Esophagus muscularis mucosa (tissue), 4 donors: ENCODE results near the gene S100A2. TPM values are rescaled to one million over a fixed set of nuclear protein-coding genes. Genes with fewer than 3 reads are reported as not detected.

Experiments used
- DNase-seq: peaks from one replicate; pipeline ENCODE4 v3.0.0-alpha.2; 2017; ENCODE audit errors: extremely low spot score
- H3K27ac ChIP-seq, 4 donors: fragments of 200-600 bp; sonication (generic); replicated peaks in 1 of 4; 1 replicate in 3 of 4; 2 replicates in 1 of 4; pipeline ENCODE4 v1.5.1; 2016 to 2019; ENCODE audit warnings: mild to moderate bottlenecking in 1 of 4
- H3K27me3 ChIP-seq, 4 donors: fragments of 200-600 bp; sonication (generic); one replicate each; pipeline versions ENCODE4 v1.5.1 to v1.6.0; 2016 to 2019
- H3K36me3 ChIP-seq, 4 donors: fragments of 200-600 bp; sonication (generic); one replicate each; pipeline ENCODE4 v1.5.1; 2016 to 2019
- H3K4me1 ChIP-seq, 4 donors: fragments of 200-600 bp; sonication (generic); one replicate each; pipeline ENCODE4 v1.5.1; 2016 to 2019
- H3K4me3 ChIP-seq, 4 donors: fragments of 200-600 bp; sonication (generic); 1 replicate in 2 of 4; 2 replicates in 2 of 4; pipeline ENCODE4 v1.5.1; 2016 to 2019; ENCODE audit warnings: mild to moderate bottlenecking in 4 of 4, moderate library complexity in 1 of 4
- H3K9me3 ChIP-seq, 4 donors: fragments of 200-600 bp; sonication (generic); 1 replicate in 3 of 4; 2 replicates in 1 of 4; pipeline ENCODE4 v1.5.1; 2016 to 2019
- CTCF ChIP-seq, 3 experiments: fragments of 200-600 bp in 2 of 3; fragments of 450-650 bp in 1 of 3; sonication (generic) in 2 of 3; IDR thresholded peaks; one replicate each; pipeline ENCODE4 v1.5.1; 2017 to 2019; ENCODE audit warnings: antibody characterized with exemption in 3 of 3, mild to moderate bottlenecking in 2 of 3, moderate library complexity in 1 of 3
- EP300 ChIP-seq: sonication (generic); formaldehyde crosslinking; IDR thresholded peaks from one replicate; pipeline ENCODE4 v1.6.1; 2017; ENCODE audit warnings: antibody characterized with exemption
- POLR2A ChIP-seq: fragments of 450-650 bp; IDR thresholded peaks from one replicate; pipeline ENCODE4 v1.6.1; 2017; ENCODE audit warnings: antibody characterized with exemption, moderate library complexity, mild to moderate bottlenecking, low read depth
- POLR2AphosphoS5 ChIP-seq, 2 donors: sonication (generic); formaldehyde crosslinking; IDR thresholded peaks; one replicate each; pipeline ENCODE4 v1.6.1; 2017; ENCODE audit warnings: antibody characterized with exemption in 2 of 2
- WGBS: methylation state at CpG from one replicate; pipeline ENCODE4 v1.1.5; 2018; 5-methylcytosine and 5-hydroxymethylcytosine counted together
- intact Hi-C: fragments of 100-400 bp; cut with DNase I; formaldehyde crosslinking; loops from one replicate; pipeline ENCODE4 v1.15.1; 2023
- total RNA-seq, 4 donors: library from RNA; depleted of rRNA; stranded (reverse); fragments of >200 nt; gene quantifications; one replicate each; pipeline versions ENCODE4 v1.1.0 to v1.2.1, GENCODE V29; 2016

S100A2 gene
- total RNA-seq, 4 donors from 2014 or later, result 0.34 to 0.71 TPM; not detected in 2

- DNase-seq, result peak; percentile 97
- 35% methylated on average over 19 of the region's 19 CpGs for whole genome bisulfite sequencing
- peaks cover 0 to 10% (median 0%) of the 10 kb centered on the region in 4 donors for H3K36me3 ChIP-seq
- peak within 1 kb of the TSS; percentile 49 to 64 (median 56) for H3K4me3 ChIP-seq
- H3K9me3 ChIP-seq, result no peaks in the 10 kb centered on the region
- H3K27me3 ChIP-seq, result no peaks in the 10 kb centered on the region
- intact Hi-C loops, result no loop called here
- H3K4me1 ChIP-seq, result peaks cover 49 to 92% (median 89%) of the 10 kb centered on the region in 4 donors
- TF ChIP-seq POLR2A (peak; percentile 53), CTCF (IDR thresholded peaks at IDR 0.05) (peak in 1 of 3 experiments; percentile 23), EP300 (no peak), POLR2AphosphoS5 (IDR thresholded peaks at IDR 0.05) (peak; percentile 75 to 87)
- peak within 1 kb of the TSS; percentile 72 to 86 (median 80) for H3K27ac ChIP-seq
These were observed 20.3 kb downstream of the S100A2 start, which contains the start of gene S100A4 for GRCh38 chr1:153545067-153546055. TSS of gene S100A4 (minus strand) at chr1:153545806. CDS start at chr1:153544794, 1,012 bp downstream.

- Histone ChIP-seq H3K4me3 (peak overlapping the region; percentile 49 to 64 (median 56)), H3K27ac (peak overlapping the region; percentile 72 to 86 (median 80)), H3K9me3 (no peaks in the 10 kb centered on the region), H3K36me3 (peaks cover 0 to 10% (median 0%) of the 10 kb centered on the region in 4 donors), H3K4me1 (peaks cover 41 to 84% (median 83%) of the 10 kb centered on the region in 4 donors), H3K27me3 (no peaks in the 10 kb centered on the region)
- WGBS, result 54% methylated on average over 8 of the region's 10 CpGs
- TF ChIP-seq POLR2AphosphoS5 (IDR thresholded peaks at IDR 0.05) (no peak), EP300 (no peak), POLR2A (no peak), CTCF (IDR thresholded peaks at IDR 0.05) (no peak)
- intact Hi-C loops, result no loop called here
- no peak for DNase-seq
These were observed 21.1 kb downstream of the S100A2 start for GRCh38 chr1:153544453-153545066.

GRCh38 chr1:153543736-153544135, 21.9 kb downstream of the S100A2 start:
- TF ChIP-seq POLR2A (no peak), POLR2AphosphoS5 (IDR thresholded peaks at IDR 0.05) (no peak), CTCF (IDR thresholded peaks at IDR 0.05) (no peak), EP300 (no peak)
- Histone ChIP-seq H3K4me1 (peaks cover 34 to 76% (median 75%) of the 10 kb centered on the region in 4 donors), H3K9me3 (no peaks in the 10 kb centered on the region), H3K27ac (peak overlapping the region; percentile 72 to 86 (median 80)), H3K27me3 (no peaks in the 10 kb centered on the region), H3K4me3 (peak overlapping the region; percentile 49 to 64 (median 56)), H3K36me3 (peaks cover 0 to 10% (median 0%) of the 10 kb centered on the region in 4 donors)
- 86% methylated on average over 4 of the region's 4 CpGs for WGBS
- no peak for DNase-seq
- intact Hi-C loops, result no loop called here

- no peak for DNase-seq
- TF ChIP-seq CTCF (IDR thresholded peaks at IDR 0.05), result no peak
- TF ChIP-seq POLR2AphosphoS5 (IDR thresholded peaks at IDR 0.05), result no peak
- TF ChIP-seq EP300, result no peak
- TF ChIP-seq POLR2A, result no peak
- Histone ChIP-seq H3K9me3 (no peaks in the 10 kb centered on the region), H3K27ac (peak overlapping the region; percentile 72 to 86 (median 80)), H3K4me1 (peaks cover 28 to 70% (median 69%) of the 10 kb centered on the region in 4 donors), H3K27me3 (no peaks in the 10 kb centered on the region), H3K36me3 (peaks cover 0 to 10% (median 0%) of the 10 kb centered on the region in 4 donors), H3K4me3 (peak overlapping the region in 3 of 4 donors; percentile 51 to 64 (median 62))
- WGBS, result 81% methylated on average over 13 of the region's 13 CpGs
- intact Hi-C loops, result no loop called here
These were observed 22.5 kb downstream of the S100A2 start for GRCh38 chr1:153542956-153543711.
